Neuronal stem cell (in vitro differentiated cells): ENCODE results near the gene PHC1.

Experiments
- DNase-seq: peaks from one replicate; pipeline ENCODE4 v3.0.0-alpha.2; 2013; ENCODE audit warnings: low spot score
- H2AFZ ChIP-seq: one replicate; pipeline ENCODE4 v1.6.1; 2013; ENCODE audit warnings: mild to moderate bottlenecking, low read length, inconsistent platforms
- H2AK5ac ChIP-seq: 2 replicates; pipeline ENCODE4 v1.6.1; 2013; ENCODE audit warnings: low read depth, mild to moderate bottlenecking, inconsistent platforms, low read length, moderate library complexity, mixed read lengths
- H2BK120ac ChIP-seq: 2 replicates; pipeline ENCODE4 v1.6.1; 2013; ENCODE audit warnings: low read depth, mild to moderate bottlenecking, inconsistent platforms, low read length, moderate library complexity, mixed read lengths
- H2BK12ac ChIP-seq: one replicate; pipeline ENCODE4 v1.6.1; 2013; ENCODE audit warnings: low read length, inconsistent platforms
- H2BK15ac ChIP-seq: 2 replicates; pipeline ENCODE4 v1.6.1; 2013; ENCODE audit warnings: mild to moderate bottlenecking, low read length, inconsistent platforms, mixed read lengths
- H2BK5ac ChIP-seq: one replicate; pipeline ENCODE4 v1.6.1; 2013; ENCODE audit warnings: inconsistent platforms, mild to moderate bottlenecking, low read length, moderate library complexity
- H3K14ac ChIP-seq: one replicate; pipeline ENCODE4 v1.6.1; 2013; ENCODE audit warnings: low read length, inconsistent platforms
- H3K18ac ChIP-seq: 2 replicates; pipeline ENCODE4 v1.6.1; 2013; ENCODE audit warnings: low read length, inconsistent platforms
- H3K23ac ChIP-seq: 2 replicates; pipeline ENCODE4 v1.6.1; 2013; ENCODE audit warnings: low read depth, mild to moderate bottlenecking, mixed read lengths, low read length, inconsistent platforms; ENCODE audit not compliant: poor library complexity
- H3K27ac ChIP-seq: replicated peaks from 3 replicates; pipeline ENCODE4 v1.5.1; 2013; ENCODE audit warnings: low read length, inconsistent platforms
- H3K27me3 ChIP-seq, 3 experiments: 2 replicates each; pipeline ENCODE4 v1.6.1; 2013; ENCODE audit warnings: low read length in 3 of 3, mild to moderate bottlenecking in 2 of 3, inconsistent platforms in 1 of 3, low read depth in 1 of 3, mixed read lengths in 1 of 3, moderate library complexity in 1 of 3; ENCODE audit not compliant: control insufficient read depth in 3 of 3, insufficient read depth in 3 of 3
- H3K36me3 ChIP-seq, 2 donors: replicated peaks in 1 of 2; 2 replicates each; pipeline ENCODE4 v1.6.1; 2013; ENCODE audit warnings: low read length in 2 of 2; ENCODE audit not compliant: control insufficient read depth in 2 of 2, insufficient read depth in 2 of 2
- H3K4ac ChIP-seq: 2 replicates; pipeline ENCODE4 v1.6.1; 2013; ENCODE audit warnings: inconsistent platforms, mild to moderate bottlenecking, low read length, moderate library complexity
- H3K4me1 ChIP-seq, 2 donors: 1 replicate in 1 of 2; 2 replicates in 1 of 2; pipeline ENCODE4 v1.6.1; 2013; ENCODE audit warnings: low read length in 2 of 2, low read depth in 1 of 2; ENCODE audit not compliant: control insufficient read depth in 2 of 2, insufficient read depth in 1 of 2
- H3K4me2 ChIP-seq: one replicate; pipeline ENCODE4 v1.6.1; 2013; ENCODE audit warnings: mild to moderate bottlenecking, low read length, inconsistent platforms; ENCODE audit not compliant: insufficient read depth, poor library complexity, severe bottlenecking
- H3K4me3 ChIP-seq, 2 donors: 2 replicates each; pipeline ENCODE4 v1.5.1; 2013; ENCODE audit warnings: low read length in 2 of 2, mild to moderate bottlenecking in 2 of 2, inconsistent platforms in 1 of 2, moderate library complexity in 1 of 2
- H3K79me1 ChIP-seq: one replicate; pipeline ENCODE4 v1.6.1; 2013; ENCODE audit warnings: low read depth, mild to moderate bottlenecking, inconsistent platforms, low read length, moderate library complexity
- H3K9ac ChIP-seq: one replicate; pipeline ENCODE4 v1.6.1; 2013; ENCODE audit warnings: mild to moderate bottlenecking, low read depth, low read length, inconsistent platforms; ENCODE audit not compliant: poor library complexity
- H3K9me3 ChIP-seq, 2 donors: replicated peaks in 1 of 2; 2 replicates each; pipeline versions ENCODE3 to v1.6.1; 2013; ENCODE audit warnings: low read length in 2 of 2, mild to moderate bottlenecking in 2 of 2, inconsistent platforms in 1 of 2, low read depth in 1 of 2, mixed read lengths in 1 of 2, moderate library complexity in 1 of 2; ENCODE audit not compliant: control insufficient read depth in 2 of 2, insufficient read depth in 1 of 2
- H4K8ac ChIP-seq: one replicate; pipeline ENCODE4 v1.6.1; 2013; ENCODE audit warnings: low read depth, mild to moderate bottlenecking, inconsistent platforms, low read length, moderate library complexity
- H4K91ac ChIP-seq: one replicate; pipeline ENCODE4 v1.6.1; 2013; ENCODE audit warnings: low read length, low read depth, mild to moderate bottlenecking, inconsistent platforms; ENCODE audit not compliant: poor library complexity
- WGBS, 2 donors: extraction: QIAGEN DNeasy Blood & Tissue Kit; methylation state at CpG; one replicate each; pipeline ENCODE4 v1.1.7; 2013; ENCODE audit warnings: missing lambda C conversion rate in 2 of 2, mixed read lengths in 1 of 2; ENCODE audit not compliant: insufficient read length in 2 of 2, insufficient replicate concordance in 1 of 2; ENCODE audit errors: extremely low coverage in 2 of 2; 5-methylcytosine and 5-hydroxymethylcytosine counted together

The PHC1 gene

GRCh38 chr12:8870586-8870985 is 43.7 kb upstream of the PHC1 start:
- no peak overlapping the region for H3K14ac ChIP-seq
- H3K27ac ChIP-seq, result no peak overlapping the region
- WGBS, 2 donors, result no CpG with 5 or more reads among the region's 1 CpG
- H3K18ac ChIP-seq, result no peak overlapping the region
- H2BK12ac ChIP-seq, result no peak overlapping the region
- no peak overlapping the region for H3K9ac ChIP-seq
- no peak overlapping the region for H4K8ac ChIP-seq
- no peak overlapping the region for H2BK5ac ChIP-seq
- no peak overlapping the region for H3K23ac ChIP-seq
- peaks cover 0 to 3% (median 0%) of the 10 kb centered on the region in 3 experiments for H3K27me3 ChIP-seq
- no peak overlapping the region for H2BK15ac ChIP-seq
- H3K36me3 ChIP-seq, result no peaks in the 10 kb centered on the region
- H3K4ac ChIP-seq, result no peak overlapping the region
- no peak overlapping the region for H2AK5ac ChIP-seq
- no peaks in the 10 kb centered on the region for H3K4me1 ChIP-seq
- no peaks in the 10 kb centered on the region for H3K9me3 ChIP-seq
- H3K79me1 ChIP-seq, result no peaks in the 10 kb centered on the region
- no peak overlapping the region for H4K91ac ChIP-seq
- no peak overlapping the region for H3K4me2 ChIP-seq
- no peak overlapping the region for H2AFZ ChIP-seq
- H2BK120ac ChIP-seq, result no peak overlapping the region
- DNase-seq, result no peak
- no peak overlapping the region for H3K4me3 ChIP-seq

GRCh38 chr12:8871068-8871467 is 43.2 kb upstream of the PHC1 start:
- no peaks in the 10 kb centered on the region for H3K9me3 ChIP-seq
- no peak overlapping the region for H3K27ac ChIP-seq
- H3K14ac ChIP-seq, result no peak overlapping the region
- H3K4ac ChIP-seq, result no peak overlapping the region
- no peak overlapping the region for H2BK12ac ChIP-seq
- no peak overlapping the region for H4K91ac ChIP-seq
- no peak overlapping the region for H3K4me3 ChIP-seq
- H2AK5ac ChIP-seq, result no peak overlapping the region
- DNase-seq, result no peak
- H3K4me1 ChIP-seq, result no peaks in the 10 kb centered on the region
- no peak overlapping the region for H3K18ac ChIP-seq
- H3K36me3 ChIP-seq, result no peaks in the 10 kb centered on the region
- H3K23ac ChIP-seq, result no peak overlapping the region
- peaks cover 0 to 3% (median 0%) of the 10 kb centered on the region in 3 experiments for H3K27me3 ChIP-seq
- no peak overlapping the region for H2BK15ac ChIP-seq
- H2BK5ac ChIP-seq, result no peak overlapping the region
- H4K8ac ChIP-seq, result no peak overlapping the region
- no peak overlapping the region for H3K4me2 ChIP-seq
- H2AFZ ChIP-seq, result no peak overlapping the region
- no peaks in the 10 kb centered on the region for H3K79me1 ChIP-seq
- no peak overlapping the region for H2BK120ac ChIP-seq
- no peak overlapping the region for H3K9ac ChIP-seq

GRCh38 chr12:8876887-8877286 is 37.4 kb upstream of the PHC1 start:
- H2BK120ac ChIP-seq, result no peak overlapping the region
- no peak overlapping the region for H2AFZ ChIP-seq
- no CpG with 5 or more reads among the region's 4 CpGs for WGBS, 2 donors

GRCh38 chr12:8886502-8887284 is 27.6 kb upstream of the PHC1 start:
- no peaks in the 10 kb centered on the region for H3K79me1 ChIP-seq
- no peak overlapping the region for H3K23ac ChIP-seq
- no peaks in the 10 kb centered on the region for H3K36me3 ChIP-seq
- H2BK12ac ChIP-seq, result no peak overlapping the region
- H2AK5ac ChIP-seq, result no peak overlapping the region
- no peak overlapping the region for H2BK15ac ChIP-seq
- no peak overlapping the region for H2BK120ac ChIP-seq
- H3K9ac ChIP-seq, result no peak overlapping the region
- H3K4me2 ChIP-seq, result no peak overlapping the region
- peaks cover 0 to 1% of the 10 kb centered on the region in 2 donors for H3K9me3 ChIP-seq
- H3K4me1 ChIP-seq, result no peaks in the 10 kb centered on the region
- no peak overlapping the region for H4K91ac ChIP-seq
- H2BK5ac ChIP-seq, result no peak overlapping the region
- H3K27ac ChIP-seq, result no peak overlapping the region
- H3K27me3 ChIP-seq, result no peaks in the 10 kb centered on the region
- no CpG with 5 or more reads among the region's 6 CpGs for WGBS, 2 donors
- no peak for DNase-seq
- H2AFZ ChIP-seq, result no peak overlapping the region
- no peak overlapping the region for H3K4me3 ChIP-seq
- no peak overlapping the region for H3K4ac ChIP-seq
- H3K18ac ChIP-seq, result no peak overlapping the region
- no peak overlapping the region for H3K14ac ChIP-seq
- no peak overlapping the region for H4K8ac ChIP-seq

More at GRCh38 chr12:8876887-8877286, 37.4 kb upstream of the PHC1 start:
- Histone ChIP-seq H3K79me1 (no peaks in the 10 kb centered on the region), H3K9me3 (no peaks in the 10 kb centered on the region), H2BK12ac (no peak overlapping the region), H3K27ac (no peak overlapping the region), H2AK5ac (no peak overlapping the region), H3K4me2 (no peak overlapping the region), H4K91ac (no peak overlapping the region), H3K4me1 (peaks cover 0 to 1% of the 10 kb centered on the region in 2 donors), H3K4me3 (no peak overlapping the region), H3K14ac (no peak overlapping the region), H3K4ac (no peak overlapping the region), H3K23ac (no peak overlapping the region), H2BK15ac (no peak overlapping the region), H2BK5ac (no peak overlapping the region), H4K8ac (no peak overlapping the region), H3K27me3 (peaks cover 0 to 3% (median 0%) of the 10 kb centered on the region in 3 experiments), H3K9ac (no peak overlapping the region), H3K36me3 (no peaks in the 10 kb centered on the region), H3K18ac (no peak overlapping the region)
- DNase-seq, result no peak
